Prostate gland (tissue), 2 donors: Measurements from ENCODE around the gene PRRC2A.
"Not testable (repeated sequence)": the region's sequence is repeated elsewhere in the genome, so short reads cannot be mapped to it uniquely, and the experiment has no call there.

Experiments
- CTCF ChIP-seq, 4 experiments: fragments of 200-600 bp in 2 of 4; fragments of 450-650 bp in 2 of 4; sonication (generic) in 2 of 4; IDR thresholded peaks; 1 replicate in 3 of 4; 2 replicates in 1 of 4; pipeline ENCODE4 v1.5.1; 2016 to 2019; ENCODE audit warnings: antibody characterized with exemption in 4 of 4, mild to moderate bottlenecking in 2 of 4, moderate library complexity in 2 of 4
- POLR2A ChIP-seq: fragments of 450-650 bp; IDR thresholded peaks from one replicate; pipeline ENCODE4 v1.6.1; 2016; ENCODE audit warnings: antibody characterized with exemption, mild to moderate bottlenecking
- POLR2AphosphoS5 ChIP-seq: sonication (generic); formaldehyde crosslinking; IDR thresholded peaks from one replicate; pipeline ENCODE4 v1.6.1; 2017; ENCODE audit warnings: antibody characterized with exemption

DNA sequence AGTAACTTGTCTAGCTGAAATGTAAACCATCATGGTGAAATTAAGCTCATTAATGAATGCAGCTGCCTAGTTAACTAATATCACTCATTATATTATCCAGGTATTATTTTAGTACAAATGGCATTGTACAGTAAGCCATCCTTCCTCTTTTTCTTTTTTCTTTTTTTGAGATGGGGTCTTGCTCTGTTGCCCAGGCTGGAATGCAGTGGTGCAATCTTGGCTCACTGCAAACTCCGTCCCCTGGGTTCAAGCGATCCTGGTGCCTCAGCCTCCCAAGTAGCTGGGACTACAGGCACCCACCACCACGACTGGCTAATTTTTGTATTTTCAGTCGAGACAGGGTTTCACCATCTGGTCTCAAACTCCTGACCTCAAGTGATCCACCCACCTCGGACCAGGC is 29.8 kb upstream of the PRRC2A start:
- TF ChIP-seq CTCF (IDR thresholded peaks at IDR 0.05); POLR2AphosphoS5; POLR2A: not testable (repeated sequence)
